GM19099 (cell line): ENCODE measurements around the gene NEK10.

ENCODE experiments used
- POLR2A ChIP-seq: IDR thresholded peaks from 3 replicates; pipeline ENCODE4 v1.6.1; 2011; ENCODE audit warnings: low read depth; ENCODE audit not compliant: insufficient read length; ENCODE audit errors: extremely low read depth

NEK10 gene

DNA sequence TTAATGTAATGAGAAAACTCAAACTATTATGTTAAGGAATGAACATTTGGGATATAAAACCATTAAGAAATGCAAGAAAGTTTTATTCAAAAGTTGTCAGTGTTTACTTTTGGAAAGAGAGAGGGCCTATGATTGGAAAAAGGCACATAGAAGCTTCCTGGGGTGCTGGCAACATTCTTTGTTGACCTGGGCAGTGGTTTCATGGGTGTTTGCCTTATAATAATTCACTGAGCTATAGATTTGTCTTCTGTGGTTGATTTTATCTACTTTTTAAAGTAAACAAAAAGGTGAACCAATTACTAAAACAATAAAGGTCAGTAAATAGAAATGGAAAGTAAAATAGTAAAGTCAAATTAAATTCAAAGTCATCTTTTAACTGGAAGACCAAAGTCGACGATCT, 308.8 kb downstream of the NEK10 start:
- TF ChIP-seq POLR2A: no peak
